Measurements from ENCODE around the gene SPINK2. TPM values are rescaled to one million over a fixed set of nuclear protein-coding genes. Genes with fewer than 3 reads are reported as not detected.

SPINK2 gene
- polyA plus RNA-seq, 1 of the 3 experiments (the other 2 are of a cell fraction), result not detected

DNA sequence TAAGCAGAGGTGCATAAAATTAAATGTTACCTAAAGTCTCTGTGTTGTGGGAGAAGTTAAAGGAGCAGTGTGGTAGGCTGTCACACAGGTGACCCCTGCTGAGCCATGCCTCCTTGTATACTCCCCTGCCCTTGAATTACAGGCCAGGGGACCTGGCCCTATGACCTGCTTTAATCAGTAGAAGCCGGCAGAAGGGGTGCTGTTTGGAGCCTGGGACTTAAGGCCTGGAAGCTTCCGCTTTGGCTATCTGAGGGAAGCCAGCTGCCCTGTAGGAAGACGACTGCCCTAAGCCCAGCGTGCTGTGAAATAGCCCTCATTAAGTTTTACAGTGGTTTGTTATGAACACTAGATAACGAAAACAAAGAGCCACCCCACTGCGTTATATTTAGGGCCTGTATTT lies 34.1 kb downstream of the SPINK2 start:
- Histone ChIP-seq H3K9ac (no peak overlapping the region), H3K4me2 (no peak overlapping the region), H3F3A (replicated peaks; ENCODE audit: insufficient read depth) (no peaks in the 10 kb centered on the region), H3K9me2 (no peaks in the 10 kb centered on the region), H2AFZ (ENCODE audit: low read depth) (no peak overlapping the region), H3K36me3 (replicated peaks in 1 of 2; ENCODE audit: control insufficient read depth in 1 of 2, insufficient read depth in 2 of 2, low read length in 1 of 2) (no peaks in the 10 kb centered on the region), H3K27me3 (ENCODE audit: insufficient read depth) (peaks cover 5% of the 10 kb centered on the region; the same call in 1 of the 2 replicates), H3K79me2 (ENCODE audit: insufficient read depth) (no peaks in the 10 kb centered on the region), H3K9me3 (no peaks in the 10 kb centered on the region), H3K4me1 (ENCODE audit: control insufficient read depth in 1 of 2, insufficient read depth in 2 of 2, low read depth in 1 of 2, low read length in 1 of 2) (no peaks in the 10 kb centered on the region; a peak in 1 of 4 replicates), H3K27ac (ENCODE audit: low read depth in 2 of 2, low read length in 1 of 2) (no peak overlapping the region), H4K20me1 (ENCODE audit: insufficient read depth) (no peaks in the 10 kb centered on the region), H3K4me3 (ENCODE audit: low read depth in 2 of 2, low read length in 1 of 2) (no peak overlapping the region)
- 83% methylated on average over 5 of the region's 6 CpGs for WGBS (ENCODE audit: low lambda C conversion rate)
- ChIA-PET CTCF (interaction anchor here (1.2 to 2.5 kb wide), 4 partner anchors 12 to 212 kb away, joined by 4 to 6 read pairs (median 5); no protein-coding TSS in a partner anchor), POLR2A (no interaction called here)
- TF ChIP-seq JUND (IDR thresholded peaks at IDR 0.05) (no peak), TEAD4 (IDR thresholded peaks at IDR 0.05; ENCODE audit: borderline replicate concordance, insufficient read depth) (no peak), RFX5 (IDR thresholded peaks at IDR 0.05; ENCODE audit: low read length) (no peak), FOXJ3 (CRISPR knock-in tag; IDR thresholded peaks at IDR 0.05) (no peak), RCOR1 (IDR thresholded peaks at IDR 0.05; ENCODE audit: low read length) (no peak), CHD2 (IDR thresholded peaks at IDR 0.05; ENCODE audit: low read length, partially characterized antibody) (no peak), ELF1 (IDR thresholded peaks at IDR 0.05) (no peak), NRF1 (IDR thresholded peaks at IDR 0.05; ENCODE audit: low read depth, low read length) (no peak), SMC3 (IDR thresholded peaks at IDR 0.05; ENCODE audit: low read depth, low read length) (no peak), FOXM1 (IDR thresholded peaks at IDR 0.05; ENCODE audit: low read depth) (no peak), RXRA (IDR thresholded peaks at IDR 0.05; ENCODE audit: borderline replicate concordance, low read depth) (no peak), GABPA (IDR thresholded peaks at IDR 0.05; ENCODE audit: low read depth) (no peak)
- TF ChIP-seq, protein P1, sequence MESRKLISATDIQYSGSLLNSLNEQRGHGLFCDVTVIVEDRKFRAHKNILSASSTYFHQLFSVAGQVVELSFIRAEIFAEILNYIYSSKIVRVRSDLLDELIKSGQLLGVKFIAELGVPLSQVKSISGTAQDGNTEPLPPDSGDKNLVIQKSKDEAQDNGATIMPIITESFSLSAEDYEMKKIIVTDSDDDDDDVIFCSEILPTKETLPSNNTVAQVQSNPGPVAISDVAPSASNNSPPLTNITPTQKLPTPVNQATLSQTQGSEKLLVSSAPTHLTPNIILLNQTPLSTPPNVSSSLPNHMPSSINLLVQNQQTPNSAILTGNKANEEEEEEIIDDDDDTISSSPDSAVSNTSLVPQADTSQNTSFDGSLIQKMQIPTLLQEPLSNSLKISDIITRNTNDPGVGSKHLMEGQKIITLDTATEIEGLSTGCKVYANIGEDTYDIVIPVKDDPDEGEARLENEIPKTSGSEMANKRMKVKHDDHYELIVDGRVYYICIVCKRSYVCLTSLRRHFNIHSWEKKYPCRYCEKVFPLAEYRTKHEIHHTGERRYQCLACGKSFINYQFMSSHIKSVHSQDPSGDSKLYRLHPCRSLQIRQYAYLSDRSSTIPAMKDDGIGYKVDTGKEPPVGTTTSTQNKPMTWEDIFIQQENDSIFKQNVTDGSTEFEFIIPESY (IDR thresholded peaks at IDR 0.05; ENCODE audit: borderline replicate concordance, low read depth), result no peak
- TF ChIP-seq, protein P2, sequence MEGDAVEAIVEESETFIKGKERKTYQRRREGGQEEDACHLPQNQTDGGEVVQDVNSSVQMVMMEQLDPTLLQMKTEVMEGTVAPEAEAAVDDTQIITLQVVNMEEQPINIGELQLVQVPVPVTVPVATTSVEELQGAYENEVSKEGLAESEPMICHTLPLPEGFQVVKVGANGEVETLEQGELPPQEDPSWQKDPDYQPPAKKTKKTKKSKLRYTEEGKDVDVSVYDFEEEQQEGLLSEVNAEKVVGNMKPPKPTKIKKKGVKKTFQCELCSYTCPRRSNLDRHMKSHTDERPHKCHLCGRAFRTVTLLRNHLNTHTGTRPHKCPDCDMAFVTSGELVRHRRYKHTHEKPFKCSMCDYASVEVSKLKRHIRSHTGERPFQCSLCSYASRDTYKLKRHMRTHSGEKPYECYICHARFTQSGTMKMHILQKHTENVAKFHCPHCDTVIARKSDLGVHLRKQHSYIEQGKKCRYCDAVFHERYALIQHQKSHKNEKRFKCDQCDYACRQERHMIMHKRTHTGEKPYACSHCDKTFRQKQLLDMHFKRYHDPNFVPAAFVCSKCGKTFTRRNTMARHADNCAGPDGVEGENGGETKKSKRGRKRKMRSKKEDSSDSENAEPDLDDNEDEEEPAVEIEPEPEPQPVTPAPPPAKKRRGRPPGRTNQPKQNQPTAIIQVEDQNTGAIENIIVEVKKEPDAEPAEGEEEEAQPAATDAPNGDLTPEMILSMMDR (IDR thresholded peaks at IDR 0.05), result no peak
- TF ChIP-seq, protein P3, sequence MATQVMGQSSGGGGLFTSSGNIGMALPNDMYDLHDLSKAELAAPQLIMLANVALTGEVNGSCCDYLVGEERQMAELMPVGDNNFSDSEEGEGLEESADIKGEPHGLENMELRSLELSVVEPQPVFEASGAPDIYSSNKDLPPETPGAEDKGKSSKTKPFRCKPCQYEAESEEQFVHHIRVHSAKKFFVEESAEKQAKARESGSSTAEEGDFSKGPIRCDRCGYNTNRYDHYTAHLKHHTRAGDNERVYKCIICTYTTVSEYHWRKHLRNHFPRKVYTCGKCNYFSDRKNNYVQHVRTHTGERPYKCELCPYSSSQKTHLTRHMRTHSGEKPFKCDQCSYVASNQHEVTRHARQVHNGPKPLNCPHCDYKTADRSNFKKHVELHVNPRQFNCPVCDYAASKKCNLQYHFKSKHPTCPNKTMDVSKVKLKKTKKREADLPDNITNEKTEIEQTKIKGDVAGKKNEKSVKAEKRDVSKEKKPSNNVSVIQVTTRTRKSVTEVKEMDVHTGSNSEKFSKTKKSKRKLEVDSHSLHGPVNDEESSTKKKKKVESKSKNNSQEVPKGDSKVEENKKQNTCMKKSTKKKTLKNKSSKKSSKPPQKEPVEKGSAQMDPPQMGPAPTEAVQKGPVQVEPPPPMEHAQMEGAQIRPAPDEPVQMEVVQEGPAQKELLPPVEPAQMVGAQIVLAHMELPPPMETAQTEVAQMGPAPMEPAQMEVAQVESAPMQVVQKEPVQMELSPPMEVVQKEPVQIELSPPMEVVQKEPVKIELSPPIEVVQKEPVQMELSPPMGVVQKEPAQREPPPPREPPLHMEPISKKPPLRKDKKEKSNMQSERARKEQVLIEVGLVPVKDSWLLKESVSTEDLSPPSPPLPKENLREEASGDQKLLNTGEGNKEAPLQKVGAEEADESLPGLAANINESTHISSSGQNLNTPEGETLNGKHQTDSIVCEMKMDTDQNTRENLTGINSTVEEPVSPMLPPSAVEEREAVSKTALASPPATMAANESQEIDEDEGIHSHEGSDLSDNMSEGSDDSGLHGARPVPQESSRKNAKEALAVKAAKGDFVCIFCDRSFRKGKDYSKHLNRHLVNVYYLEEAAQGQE (IDR thresholded peaks at IDR 0.05; ENCODE audit: low read depth, low read length), result no peak
- TF ChIP-seq, protein P4, sequence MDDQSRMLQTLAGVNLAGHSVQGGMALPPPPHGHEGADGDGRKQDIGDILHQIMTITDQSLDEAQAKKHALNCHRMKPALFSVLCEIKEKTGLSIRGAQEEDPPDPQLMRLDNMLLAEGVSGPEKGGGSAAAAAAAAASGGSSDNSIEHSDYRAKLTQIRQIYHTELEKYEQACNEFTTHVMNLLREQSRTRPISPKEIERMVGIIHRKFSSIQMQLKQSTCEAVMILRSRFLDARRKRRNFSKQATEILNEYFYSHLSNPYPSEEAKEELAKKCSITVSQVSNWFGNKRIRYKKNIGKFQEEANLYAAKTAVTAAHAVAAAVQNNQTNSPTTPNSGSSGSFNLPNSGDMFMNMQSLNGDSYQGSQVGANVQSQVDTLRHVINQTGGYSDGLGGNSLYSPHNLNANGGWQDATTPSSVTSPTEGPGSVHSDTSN (IDR thresholded peaks at IDR 0.05), result no peak
- TF ChIP-seq, protein P5, sequence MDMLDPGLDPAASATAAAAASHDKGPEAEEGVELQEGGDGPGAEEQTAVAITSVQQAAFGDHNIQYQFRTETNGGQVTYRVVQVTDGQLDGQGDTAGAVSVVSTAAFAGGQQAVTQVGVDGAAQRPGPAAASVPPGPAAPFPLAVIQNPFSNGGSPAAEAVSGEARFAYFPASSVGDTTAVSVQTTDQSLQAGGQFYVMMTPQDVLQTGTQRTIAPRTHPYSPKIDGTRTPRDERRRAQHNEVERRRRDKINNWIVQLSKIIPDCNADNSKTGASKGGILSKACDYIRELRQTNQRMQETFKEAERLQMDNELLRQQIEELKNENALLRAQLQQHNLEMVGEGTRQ (IDR thresholded peaks at IDR 0.05; ENCODE audit: borderline replicate concordance, low read depth, low read length), result no peak
- no peak for DNase-seq
